Stimulated activated CD4-positive, alpha-beta T cell treated with anti-CD3 and anti-CD28 coated beads, Interleukin-15, amount 100 ng/mL, for 48 hours (primary cell): Measurements from ENCODE around the gene SERPIND1.

Experiments used
- DNase-seq, 2 donors: peaks; one replicate each; pipeline ENCODE4 v3.0.0-alpha.2; 2020; ENCODE audit warnings: low read depth in 2 of 2

The SERPIND1 gene

GRCh38 chr22:20792966-20793728, 19.2 kb downstream of the SERPIND1 start:
- DNase-seq = no peak

GRCh38 chr22:20793748-20794649, 20.1 kb downstream of the SERPIND1 start:
- no peak for DNase-seq

- DNase-seq = no peak
These were observed 20.9 kb downstream of the SERPIND1 start for GRCh38 chr22:20794650-20795413.

- DNase-seq = no peak
These were observed 22.8 kb downstream of the SERPIND1 start for GRCh38 chr22:20796731-20797130.

DNA sequence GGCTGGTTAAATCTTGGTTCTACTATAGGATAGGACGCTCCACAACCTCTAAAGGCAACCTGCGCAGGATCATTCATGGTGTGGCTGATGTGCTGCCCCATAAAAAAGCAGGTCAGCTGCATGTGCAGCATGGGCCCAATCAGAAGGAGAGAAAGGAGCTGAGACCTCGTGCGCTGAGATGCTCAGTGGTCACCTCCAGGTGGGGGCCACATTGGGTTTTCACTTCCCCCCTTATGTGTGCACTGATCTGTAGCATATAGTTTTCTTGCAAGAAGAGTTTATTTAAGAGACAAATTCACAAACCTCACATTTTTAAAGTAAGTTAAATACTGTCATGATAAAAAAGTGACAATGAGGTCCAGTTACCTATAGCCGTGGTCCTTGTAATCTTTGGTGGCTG, 24.3 kb downstream of the SERPIND1 start:
- no peak for DNase-seq

GRCh38 chr22:20798974-20799373, 25.1 kb downstream of the SERPIND1 start:
- DNase-seq = no peak

- no peak for DNase-seq
These were observed 25.5 kb downstream of the SERPIND1 start for GRCh38 chr22:20799449-20799848.

DNA sequence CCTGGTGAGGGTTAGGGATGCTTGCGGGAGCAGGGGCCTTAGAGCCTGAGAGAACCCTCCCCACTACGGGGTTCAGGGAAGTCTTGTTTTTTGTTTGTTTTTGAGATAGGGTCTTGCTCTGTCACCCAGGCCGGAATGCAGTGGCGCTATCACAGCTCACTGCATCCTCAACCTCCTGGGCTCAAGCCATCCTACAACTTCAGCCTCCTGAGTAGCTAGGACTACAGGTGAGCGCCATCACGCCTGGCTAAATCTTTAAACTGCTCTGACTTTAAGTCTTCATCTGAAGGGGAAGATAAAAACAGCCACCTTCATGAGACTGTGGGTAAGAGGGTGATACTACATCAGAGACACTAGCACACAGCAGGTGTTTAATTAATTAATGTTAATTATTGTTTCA, 28.5 kb downstream of the SERPIND1 start:
- no peak for DNase-seq

- DNase-seq = no peak
These were observed 29.1 kb downstream of the SERPIND1 start for GRCh38 chr22:20802922-20803553.

DNA sequence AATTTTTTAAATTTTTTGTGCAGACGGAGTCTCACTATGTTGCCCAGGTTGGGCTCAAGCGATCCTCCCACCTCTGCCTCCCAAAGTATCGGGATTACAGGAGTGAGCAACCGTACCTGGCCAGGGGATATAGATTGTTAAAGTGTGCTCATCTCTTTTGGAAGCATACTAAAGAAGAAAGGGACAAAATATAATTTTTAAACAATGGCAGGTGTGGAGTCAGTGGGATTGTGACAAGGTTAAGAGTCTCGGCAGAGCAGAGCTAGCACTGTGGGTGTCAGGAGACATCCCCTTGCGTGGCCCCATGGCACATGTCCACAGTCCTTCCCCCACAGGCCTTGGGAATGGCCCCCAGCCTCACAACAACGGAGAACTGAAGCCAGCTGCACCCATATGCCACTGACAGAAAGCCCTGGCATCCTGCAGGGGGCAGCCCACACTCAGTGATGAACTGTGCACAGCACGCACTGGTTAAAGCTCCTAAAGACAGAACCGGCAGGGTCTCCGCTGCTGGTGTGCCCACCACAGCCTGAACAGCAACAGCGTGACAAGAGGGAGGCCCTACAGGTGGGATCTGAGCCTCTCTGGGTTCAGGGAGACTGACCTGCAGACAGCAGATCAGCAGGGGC, 29.9 kb downstream of the SERPIND1 start:
- DNase-seq = peak; percentile 6 to 12

DNA sequence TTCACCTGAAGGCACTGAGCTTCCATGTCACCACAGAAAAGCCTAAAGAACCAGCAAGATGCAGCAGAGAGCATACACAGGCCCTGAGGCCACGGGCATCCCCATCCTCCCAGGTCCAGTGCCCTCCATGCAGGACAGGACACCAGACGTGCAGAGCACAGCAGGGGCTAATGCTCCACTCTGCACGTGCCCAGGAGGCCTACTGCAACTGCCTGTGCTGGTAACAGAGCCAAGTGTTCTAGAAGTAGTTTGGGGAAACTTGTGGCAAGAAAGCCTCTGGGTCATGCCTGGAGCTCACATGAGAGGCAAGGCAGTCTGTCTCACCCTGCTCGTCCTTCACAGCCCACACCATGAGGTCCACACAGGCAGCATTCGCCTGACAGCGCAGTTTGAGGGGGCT, 30.7 kb downstream of the SERPIND1 start:
- DNase-seq = no peak

DNA sequence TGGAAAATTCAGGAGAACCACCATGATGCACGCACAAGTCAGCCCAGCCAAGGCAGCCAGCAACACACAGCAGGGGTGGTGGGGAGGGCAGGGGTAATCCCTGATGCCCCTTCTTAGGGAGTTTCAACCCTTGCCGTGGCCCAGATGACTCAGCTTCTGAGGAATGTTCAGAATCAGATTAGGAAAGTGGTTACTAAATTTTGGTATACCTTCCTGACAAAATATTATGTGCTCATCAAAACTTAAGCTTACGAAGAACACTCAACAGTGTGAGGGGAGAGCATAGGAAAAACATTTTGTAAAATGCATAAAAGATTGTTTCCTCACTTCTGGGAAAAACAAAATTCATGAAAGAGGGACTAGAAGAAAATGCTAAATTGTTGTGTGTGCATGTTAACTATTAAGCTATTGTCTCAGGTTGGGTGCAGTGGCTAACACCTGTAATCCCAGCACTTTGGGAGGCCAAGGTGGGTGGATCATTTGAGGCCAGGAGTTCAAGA, 32.1 kb downstream of the SERPIND1 start:
- DNase-seq = no peak

DNA sequence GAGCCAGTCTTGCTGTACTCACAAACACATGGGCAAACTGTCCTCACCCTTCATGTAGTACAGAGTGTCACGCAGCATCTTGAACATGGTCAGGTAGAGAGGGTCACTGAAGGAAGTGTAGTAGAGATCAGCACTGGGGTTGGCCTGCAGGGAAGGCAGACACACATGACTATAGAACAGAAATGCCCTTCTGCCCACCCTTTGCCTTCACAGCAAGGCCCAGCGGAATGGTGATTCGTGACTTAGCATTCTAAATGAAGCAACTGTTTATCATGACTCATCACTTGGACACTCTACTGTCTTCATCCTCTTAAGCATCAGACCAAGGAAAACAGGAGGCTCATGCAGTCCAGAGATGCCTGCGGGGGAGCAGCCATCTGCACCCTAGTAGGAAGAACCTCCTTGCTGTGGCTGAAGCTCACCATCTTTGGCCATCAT, 33.4 kb downstream of the SERPIND1 start:
- no peak for DNase-seq

DNA sequence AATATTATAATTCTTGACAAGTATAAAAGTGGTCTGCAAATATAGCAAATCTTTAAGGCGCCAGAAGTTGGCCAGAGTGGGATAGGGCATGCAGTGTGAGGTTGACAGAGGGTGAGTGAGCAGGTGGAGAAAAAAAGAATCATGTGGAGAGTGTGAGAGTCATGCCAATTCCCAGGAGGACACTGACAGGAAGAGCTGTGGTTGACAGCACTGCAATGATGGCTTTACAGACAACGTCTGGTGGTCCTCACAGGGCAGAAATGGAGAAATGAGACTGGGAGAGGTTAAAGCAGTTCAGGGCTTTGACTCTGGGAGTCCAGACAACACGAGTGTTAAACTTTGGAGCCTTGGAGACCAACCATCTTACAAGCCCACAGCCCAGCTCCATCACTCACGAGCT, 34.9 kb downstream of the SERPIND1 start:
- DNase-seq = no peak

- no peak for DNase-seq
These were observed 35.7 kb downstream of the SERPIND1 start for GRCh38 chr22:20809538-20810185.

DNA sequence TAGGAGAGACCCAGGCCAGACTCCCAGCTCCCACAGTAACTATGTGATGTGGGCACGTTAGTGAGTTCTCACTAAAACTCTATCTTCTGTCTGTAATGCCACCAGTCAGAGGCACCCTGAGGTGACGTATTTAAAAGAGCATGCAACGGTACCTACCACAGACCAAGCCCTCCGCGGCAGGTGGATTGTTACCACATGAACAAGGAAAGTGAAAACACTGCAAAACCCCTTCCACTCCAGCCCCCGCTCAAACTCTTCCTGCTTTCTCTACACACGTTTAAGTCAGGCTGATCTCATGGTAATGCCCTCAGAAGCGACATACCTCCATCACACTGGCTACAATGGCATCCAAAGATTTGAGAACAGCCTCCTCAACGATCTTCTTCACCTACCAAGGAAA, 36.7 kb downstream of the SERPIND1 start:
- no peak for DNase-seq

- DNase-seq = no peak
These were observed 37.3 kb downstream of the SERPIND1 start for GRCh38 chr22:20811171-20811570.

DNA sequence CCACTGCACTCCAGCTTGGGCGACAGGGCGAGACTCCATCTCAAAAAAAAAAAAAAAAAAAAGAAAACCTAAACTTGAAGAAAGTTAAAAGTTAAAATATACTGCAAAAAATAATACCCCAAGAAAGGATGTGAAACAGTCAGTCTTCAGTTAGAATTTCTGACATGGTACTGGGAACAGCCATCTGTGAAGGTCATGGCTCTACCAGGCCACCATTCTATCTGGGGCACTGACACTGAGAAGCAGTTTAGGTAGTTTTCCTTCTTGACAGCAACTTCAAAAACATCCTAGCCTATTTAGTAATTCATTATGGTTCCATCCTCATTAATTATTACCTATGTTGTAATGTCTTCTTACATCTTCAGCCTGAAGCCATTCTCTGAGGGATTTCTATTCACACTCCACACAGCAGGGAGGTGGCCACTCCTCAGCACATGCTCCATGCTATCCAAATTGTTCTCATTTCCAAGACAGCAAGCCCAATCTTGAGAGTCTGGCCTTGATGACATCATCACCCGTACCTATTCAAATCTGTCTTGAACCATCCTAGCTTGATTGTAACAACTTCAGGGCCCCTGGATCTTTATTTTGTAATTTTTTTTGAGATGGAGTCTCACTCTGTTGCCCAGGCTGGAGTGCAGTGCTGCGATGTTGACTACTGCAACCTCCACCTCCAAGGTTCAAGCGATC, 38.2 kb downstream of the SERPIND1 start:
- DNase-seq = no peak

- DNase-seq = no peak
These were observed 39.1 kb downstream of the SERPIND1 start for GRCh38 chr22:20813056-20813455.
